Body of pancreas (tissue), 4 donors: Measurements from ENCODE around the gene RPTOR. TPM values are rescaled to one million over a fixed set of nuclear protein-coding genes. Genes with fewer than 3 reads are reported as not detected.

ENCODE experiments used
- ATAC-seq: fragments of 150-250 bp; one replicate; pipeline ENCODE4 v1.9.1; 2016
- DNase-seq, 4 donors: peaks; one replicate each; pipeline ENCODE4 v3.0.0-alpha.2; 2019
- H3K27ac ChIP-seq, 4 donors: fragments of 200-600 bp; sonication (generic); 1 replicate in 3 of 4; 2 replicates in 1 of 4; pipeline versions ENCODE4 v1.5.1 to v1.6.1; 2016 to 2019; ENCODE audit warnings: mild to moderate bottlenecking in 1 of 4, mixed read lengths in 1 of 4, moderate library complexity in 1 of 4
- H3K27me3 ChIP-seq, 2 donors: fragments of 200-600 bp; sonication (generic); one replicate each; pipeline ENCODE4 v1.6.0; 2016; ENCODE audit warnings: mild to moderate bottlenecking in 1 of 2
- H3K36me3 ChIP-seq, 2 donors: fragments of 200-600 bp; sonication (generic); replicated peaks in 1 of 2; 2 replicates each; pipeline ENCODE4 v1.5.1; 2016; ENCODE audit warnings: low read depth in 2 of 2; ENCODE audit not compliant: insufficient read depth in 1 of 2
- H3K4me1 ChIP-seq: fragments of 200-600 bp; sonication (generic); one replicate; pipeline ENCODE4 v1.6.0; 2016
- H3K4me3 ChIP-seq, 2 donors: fragments of 200-600 bp; sonication (generic); 1 replicate in 1 of 2; 2 replicates in 1 of 2; pipeline ENCODE4 v1.5.1; 2016 to 2019
- H3K9me3 ChIP-seq, 3 donors: fragments of 200-600 bp; sonication (generic); 1 replicate in 2 of 3; 2 replicates in 1 of 3; pipeline ENCODE4 v1.5.1; 2016
- CTCF ChIP-seq, 7 experiments: fragments of 450-650 bp in 4 of 7; fragments of 200-600 bp in 3 of 7; sonication (generic) in 3 of 7; IDR thresholded peaks; one replicate each; pipeline ENCODE4 v1.5.1; 2016 to 2019; ENCODE audit warnings: antibody characterized with exemption in 7 of 7
- POLR2A ChIP-seq, 3 donors: fragments of 450-650 bp; IDR thresholded peaks; one replicate each; pipeline ENCODE4 v1.6.1; 2016; ENCODE audit warnings: antibody characterized with exemption in 3 of 3, mild to moderate bottlenecking in 2 of 3
- WGBS, 2 donors: methylation state at CpG; one replicate each; pipeline ENCODE4 v1.1.5; 2017; 5-methylcytosine and 5-hydroxymethylcytosine counted together
- intact Hi-C: fragments of 100-400 bp; cut with DNase I; formaldehyde crosslinking; loops from one replicate; pipeline ENCODE4 v1.15.1; 2023
- total RNA-seq, 2 donors: library from RNA; depleted of rRNA; stranded (reverse); fragments of >200 nt; gene quantifications; one replicate each; pipeline ENCODE4 v1.1.0, GENCODE V29; 2016

RPTOR gene
- total RNA-seq, 2 donors from 2014 or later, result 22.3 to 34.3 TPM

GRCh38 chr17:80731323-80731722 is 186.7 kb downstream of the RPTOR start:
- Histone ChIP-seq H3K4me3 (no peak overlapping the region), H3K36me3 (no peaks in the 10 kb centered on the region), H3K27me3 (no peaks in the 10 kb centered on the region), H3K27ac (no peak overlapping the region), H3K9me3 (no peaks in the 10 kb centered on the region), H3K4me1 (no peaks in the 10 kb centered on the region)
- no peak for TF ChIP-seq POLR2A (IDR thresholded peaks at IDR 0.05)
- TF ChIP-seq CTCF (IDR thresholded peaks at IDR 0.05), result no peak
- DNase-seq, result no peak
- WGBS, 2 donors, result 77 to 85% methylated on average over 7 of the region's 7 CpGs
- intact Hi-C loops, result no loop called here
- ATAC-seq, result no peak

GRCh38 chr17:80732268-80732667 is 187.6 kb downstream of the RPTOR start:
- DNase-seq, result no peak
- ATAC-seq, result no peak

GRCh38 chr17:80737106-80738019 is 192.7 kb downstream of the RPTOR start:
- Histone ChIP-seq H3K27me3 (no peaks in the 10 kb centered on the region), H3K36me3 (no peaks in the 10 kb centered on the region), H3K27ac (peak overlapping the region in 1 of 4 donors; percentile 8), H3K4me3 (no peak overlapping the region), H3K9me3 (no peaks in the 10 kb centered on the region), H3K4me1 (no peaks in the 10 kb centered on the region)
- intact Hi-C loops, result no loop called here
- no peak for ATAC-seq
- 85 to 90% methylated on average over 17 of the region's 17 CpGs for WGBS, 2 donors
- DNase-seq, result no peak
- TF ChIP-seq POLR2A (IDR thresholded peaks at IDR 0.05) (no peak), CTCF (IDR thresholded peaks at IDR 0.05) (no peak)

More at GRCh38 chr17:80732268-80732667, 187.6 kb downstream of the RPTOR start:
- WGBS, 2 donors, result 93 to 96% methylated on average over 7 of the region's 7 CpGs
- Histone ChIP-seq H3K9me3 (no peaks in the 10 kb centered on the region), H3K4me3 (no peak overlapping the region), H3K4me1 (no peaks in the 10 kb centered on the region), H3K36me3 (no peaks in the 10 kb centered on the region), H3K27ac (no peak overlapping the region), H3K27me3 (no peaks in the 10 kb centered on the region)
- intact Hi-C loops, result no loop called here
- no peak for TF ChIP-seq CTCF (IDR thresholded peaks at IDR 0.05)
- TF ChIP-seq POLR2A (IDR thresholded peaks at IDR 0.05), result no peak

GRCh38 chr17:80738020-80738808 is 193.6 kb downstream of the RPTOR start:
- Histone ChIP-seq H3K36me3 (no peaks in the 10 kb centered on the region), H3K9me3 (no peaks in the 10 kb centered on the region), H3K4me1 (no peaks in the 10 kb centered on the region), H3K4me3 (no peak overlapping the region), H3K27ac (peak overlapping the region in 1 of 4 donors; percentile 8), H3K27me3 (no peaks in the 10 kb centered on the region)
- TF ChIP-seq POLR2A (IDR thresholded peaks at IDR 0.05) (no peak), CTCF (IDR thresholded peaks at IDR 0.05) (no peak)
- 73 to 87% methylated on average over 17 of the region's 17 CpGs for WGBS, 2 donors
- ATAC-seq, result no peak
- intact Hi-C loops, result no loop called here
- peak in 1 of 4 donors; percentile 40 for DNase-seq
